A673 (cell line): ENCODE results near the gene IGSF11. TPM values are rescaled to one million over a fixed set of nuclear protein-coding genes. Genes with fewer than 3 reads are reported as not detected.

Source experiments
- BruUV-seq: library from RNA; stranded (reverse); fragments of 400-500 nt; replicated peaks from 2 replicates; lab custom pipeline; 2021; lab: Mats Ljungman, UMichigan
- CTCF ChIA-PET: fragments of 300-600 bp; sonication (Branson Sonifier 250); formaldehyde crosslinking; loops from one replicate; lab custom pipeline; 2022; ENCODE audit warnings: antibody characterized with exemption; lab: Charles Lee
- POLR2A ChIA-PET: fragments of 300-600 bp; sonication (Branson Sonifier 250); formaldehyde crosslinking; loops from one replicate; lab custom pipeline; 2022; ENCODE audit warnings: antibody characterized with exemption; ENCODE audit not compliant: low non-redundant PET; lab: Charles Lee
- DNase-seq: peaks from one replicate; pipeline ENCODE4 v3.0.0-alpha.2; 2015; ENCODE audit warnings: low spot score
- H3K27ac ChIP-seq: fragments of 200-600 bp; sonication (generic); 2 replicates; pipeline ENCODE4 v1.5.1; 2016; ENCODE audit warnings: mixed run types, low read depth, mild to moderate bottlenecking, mixed read lengths, antibody characterized with exemption, low read length; ENCODE audit not compliant: poor library complexity, severe bottlenecking
- H3K27me3 ChIP-seq: fragments of 200-600 bp; sonication (generic); replicated peaks from 2 replicates; pipeline ENCODE4 v1.6.1; 2017; ENCODE audit warnings: mixed run types, low read depth, mild to moderate bottlenecking, mixed read lengths, antibody characterized with exemption, low read length; ENCODE audit not compliant: insufficient read depth, poor library complexity
- H3K36me3 ChIP-seq: fragments of 200-600 bp; sonication (generic); 2 replicates; pipeline ENCODE4 v1.6.1; 2016; ENCODE audit warnings: mixed run types, mild to moderate bottlenecking, mixed read lengths, antibody characterized with exemption, low read length; ENCODE audit not compliant: insufficient read depth, poor library complexity, severe bottlenecking
- H3K4me1 ChIP-seq: fragments of 200-600 bp; sonication (generic); 2 replicates; pipeline ENCODE4 v1.6.1; 2017; ENCODE audit warnings: mixed run types, mild to moderate bottlenecking, mixed read lengths, antibody characterized with exemption, low read length; ENCODE audit not compliant: insufficient read depth, poor library complexity, severe bottlenecking
- H3K4me3 ChIP-seq: fragments of 200-600 bp; sonication (generic); 2 replicates; pipeline ENCODE4 v1.5.1; 2016; ENCODE audit warnings: low read depth, mixed run types, mild to moderate bottlenecking, mixed read lengths, low read length; ENCODE audit not compliant: poor library complexity, severe bottlenecking
- H3K9me3 ChIP-seq: fragments of 200-600 bp; sonication (generic); 2 replicates; pipeline ENCODE4 v1.6.1; 2016; ENCODE audit warnings: mixed run types, low read depth, mild to moderate bottlenecking, mixed read lengths, antibody characterized with exemption, low read length; ENCODE audit not compliant: poor library complexity, severe bottlenecking
- EZH2 ChIP-seq: fragments of 200-600 bp; sonication (generic); IDR thresholded peaks from 2 replicates; pipeline ENCODE4 v1.6.1; 2017; ENCODE audit warnings: borderline replicate concordance, low read depth, mild to moderate bottlenecking, mixed read lengths, antibody characterized with exemption, low read length; ENCODE audit not compliant: poor library complexity, severe bottlenecking
- intact Hi-C: fragments of 100-400 bp; cut with micrococcal nuclease; formaldehyde crosslinking; loops from one replicate; pipeline ENCODE4 v1.10.0; 2022; ENCODE audit not compliant: unreplicated experiment
- total RNA-seq: library from RNA; stranded (reverse); gene quantifications from 2 replicates; pipeline ENCODE4 v1.2.3, GENCODE V29; 2021
- TF ChIP-seq, protein P1 (sequence below): fragments of 300-800, 200-600 bp; sonication (generic); conservative IDR thresholded peaks from 2 replicates; pipeline ENCODE4 v1.5.1; 2017; ENCODE audit warnings: low read depth, mild to moderate bottlenecking, antibody characterized with exemption, low read length, moderate library complexity, mixed read lengths

The IGSF11 gene
- total RNA-seq, 1 experiment from 2014 or later, result not detected

DNA sequence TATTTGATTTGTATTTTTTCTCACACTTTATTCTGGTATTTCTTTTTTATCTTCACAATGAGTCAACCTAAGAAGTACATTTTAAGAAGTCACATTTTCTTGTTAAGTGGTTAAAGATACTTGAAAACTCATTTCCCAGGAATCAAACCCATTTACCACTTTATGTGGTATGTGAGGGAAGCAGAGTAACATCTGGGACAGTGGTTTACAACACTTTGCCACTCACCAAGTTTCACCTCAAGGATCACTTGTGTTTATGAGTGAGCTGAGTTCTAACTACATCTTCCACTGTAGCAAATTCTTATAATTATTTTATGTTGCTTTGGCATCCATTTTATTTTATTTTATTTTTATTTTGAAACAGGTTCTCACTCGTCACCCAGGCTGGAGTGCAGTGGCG lies 53.8 kb downstream of the IGSF11 start:
- POLR2A ChIA-PET, result no interaction called here
- Histone ChIP-seq H3K27me3 (peaks cover 6% of the 10 kb centered on the region), H3K4me1 (no peaks in the 10 kb centered on the region), H3K9me3 (no peaks in the 10 kb centered on the region), H3K27ac (no peak overlapping the region), H3K4me3 (no peak overlapping the region), H3K36me3 (no peaks in the 10 kb centered on the region)
- TF ChIP-seq, protein P1, sequence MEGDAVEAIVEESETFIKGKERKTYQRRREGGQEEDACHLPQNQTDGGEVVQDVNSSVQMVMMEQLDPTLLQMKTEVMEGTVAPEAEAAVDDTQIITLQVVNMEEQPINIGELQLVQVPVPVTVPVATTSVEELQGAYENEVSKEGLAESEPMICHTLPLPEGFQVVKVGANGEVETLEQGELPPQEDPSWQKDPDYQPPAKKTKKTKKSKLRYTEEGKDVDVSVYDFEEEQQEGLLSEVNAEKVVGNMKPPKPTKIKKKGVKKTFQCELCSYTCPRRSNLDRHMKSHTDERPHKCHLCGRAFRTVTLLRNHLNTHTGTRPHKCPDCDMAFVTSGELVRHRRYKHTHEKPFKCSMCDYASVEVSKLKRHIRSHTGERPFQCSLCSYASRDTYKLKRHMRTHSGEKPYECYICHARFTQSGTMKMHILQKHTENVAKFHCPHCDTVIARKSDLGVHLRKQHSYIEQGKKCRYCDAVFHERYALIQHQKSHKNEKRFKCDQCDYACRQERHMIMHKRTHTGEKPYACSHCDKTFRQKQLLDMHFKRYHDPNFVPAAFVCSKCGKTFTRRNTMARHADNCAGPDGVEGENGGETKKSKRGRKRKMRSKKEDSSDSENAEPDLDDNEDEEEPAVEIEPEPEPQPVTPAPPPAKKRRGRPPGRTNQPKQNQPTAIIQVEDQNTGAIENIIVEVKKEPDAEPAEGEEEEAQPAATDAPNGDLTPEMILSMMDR, result no peak
- BruUV-seq, result no TSS peak
- intact Hi-C loops, result no loop called here
- CTCF ChIA-PET, result no interaction called here
- no peak for DNase-seq

DNA sequence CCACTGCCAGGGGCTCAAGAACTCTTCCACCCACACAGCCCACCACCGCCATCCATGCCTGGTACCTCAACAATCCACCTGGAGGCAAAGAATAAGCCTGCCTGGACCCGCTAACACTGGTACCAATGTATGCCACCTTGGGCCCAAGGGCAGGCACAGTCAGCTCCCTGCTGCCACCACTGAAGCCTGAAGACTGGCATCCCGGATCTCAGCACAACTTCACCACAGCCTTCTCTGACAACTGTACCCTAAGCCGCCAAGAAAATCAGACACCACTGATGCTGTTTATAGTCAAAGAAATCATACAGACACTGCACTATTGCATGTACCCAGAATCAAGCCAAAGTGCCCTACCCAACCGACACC lies 56.3 kb downstream of the IGSF11 start:
- Histone ChIP-seq H3K4me3 (no peak overlapping the region), H3K36me3 (no peaks in the 10 kb centered on the region), H3K9me3 (no peaks in the 10 kb centered on the region), H3K27me3 (no peaks in the 10 kb centered on the region), H3K4me1 (no peaks in the 10 kb centered on the region), H3K27ac (no peak overlapping the region)
- ChIA-PET POLR2A (no interaction called here), CTCF (no interaction called here)
- DNase-seq, result no peak
- no TSS peak for BruUV-seq
- intact Hi-C loops, result no loop called here
- TF ChIP-seq EZH2, result no peak
- TF ChIP-seq, protein P1, result no peak

DNA sequence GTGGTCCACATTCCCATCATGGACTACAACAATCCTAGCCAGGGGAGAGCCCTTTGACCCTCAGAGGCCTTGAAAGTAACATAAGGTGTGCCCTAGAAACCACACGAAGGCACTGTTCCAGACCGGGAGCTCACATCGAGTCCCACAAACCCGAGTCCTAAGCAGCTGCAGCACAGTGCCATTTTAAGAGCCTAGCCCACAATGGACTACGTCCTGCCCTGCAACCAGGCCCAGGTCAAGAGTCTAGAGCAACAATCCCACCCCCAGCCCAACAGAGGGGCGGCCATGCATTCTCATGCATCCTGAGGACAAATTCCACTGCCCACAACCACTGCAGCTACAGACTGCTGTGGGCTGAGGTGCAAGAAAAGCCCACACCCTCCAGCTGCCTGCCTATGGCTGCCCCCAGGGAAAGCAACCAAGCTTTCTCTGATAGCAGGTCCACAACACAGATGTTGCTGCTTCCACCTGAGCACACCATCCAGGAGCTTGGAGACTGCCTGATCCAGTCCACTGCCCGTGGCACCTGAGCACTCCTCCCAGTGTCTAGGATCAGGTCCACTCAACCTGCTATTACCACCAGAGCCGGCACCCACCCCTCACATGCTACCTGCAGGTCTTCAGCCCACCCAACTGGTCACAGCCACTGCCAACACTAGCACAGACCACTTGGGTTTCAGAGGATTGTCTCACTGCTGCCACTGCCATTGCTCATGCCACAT lies 56.8 kb downstream of the IGSF11 start:
- DNase-seq, result no peak
- Histone ChIP-seq H3K4me3 (no peak overlapping the region), H3K4me1 (no peaks in the 10 kb centered on the region), H3K27me3 (no peaks in the 10 kb centered on the region), H3K36me3 (no peaks in the 10 kb centered on the region), H3K9me3 (no peaks in the 10 kb centered on the region), H3K27ac (no peak overlapping the region)
- no TSS peak for BruUV-seq
- intact Hi-C loops, result no loop called here
- TF ChIP-seq, protein P1, result no peak
- no peak for TF ChIP-seq EZH2
- ChIA-PET CTCF (no interaction called here), POLR2A (no interaction called here)
